Measurements from ENCODE around the gene ELK4.
"Not testable (repeated sequence)": the region's sequence is repeated elsewhere in the genome, so short reads cannot be mapped to it uniquely, and the experiment has no call there.

- not testable (repeated sequence) for TF ChIP-seq CTCF, POLR2A (IDR thresholded peaks at IDR 0.05)
Measured at GRCh38 chr1:205636138-205636530, 4.3 kb upstream of the ELK4 start.

Data from heart left ventricle (tissue), 13 donors.